Breast epithelium (tissue), 3 donors: ENCODE measurements around the gene GNAO1.

Source experiments
- CTCF ChIP-seq, 3 donors: fragments of 450-650 bp; IDR thresholded peaks; one replicate each; pipeline ENCODE4 v1.5.1; 2016 to 2017; ENCODE audit warnings: antibody characterized with exemption in 3 of 3, mild to moderate bottlenecking in 3 of 3, moderate library complexity in 3 of 3
- POLR2A ChIP-seq: fragments of 450-650 bp; IDR thresholded peaks from one replicate; pipeline ENCODE4 v1.6.1; 2016; ENCODE audit warnings: antibody characterized with exemption, mild to moderate bottlenecking, moderate library complexity
- POLR2AphosphoS5 ChIP-seq, 3 donors: sonication (generic); formaldehyde crosslinking; IDR thresholded peaks; one replicate each; pipeline ENCODE4 v1.6.1; 2017; ENCODE audit warnings: antibody characterized with exemption in 3 of 3

- TF ChIP-seq CTCF (IDR thresholded peaks at IDR 0.05), result no peak
- no peak for TF ChIP-seq POLR2A
- TF ChIP-seq POLR2AphosphoS5 (IDR thresholded peaks at IDR 0.05), result no peak
Observed at GRCh38 chr16:56298948-56299596, 107.8 kb downstream of the GNAO1 start.
